ENCODE data around the gene LCN15.
"Not testable (repeated sequence)": the region's sequence is repeated elsewhere in the genome, so short reads cannot be mapped to it uniquely, and the experiment has no call there.

The LCN15 gene

DNA sequence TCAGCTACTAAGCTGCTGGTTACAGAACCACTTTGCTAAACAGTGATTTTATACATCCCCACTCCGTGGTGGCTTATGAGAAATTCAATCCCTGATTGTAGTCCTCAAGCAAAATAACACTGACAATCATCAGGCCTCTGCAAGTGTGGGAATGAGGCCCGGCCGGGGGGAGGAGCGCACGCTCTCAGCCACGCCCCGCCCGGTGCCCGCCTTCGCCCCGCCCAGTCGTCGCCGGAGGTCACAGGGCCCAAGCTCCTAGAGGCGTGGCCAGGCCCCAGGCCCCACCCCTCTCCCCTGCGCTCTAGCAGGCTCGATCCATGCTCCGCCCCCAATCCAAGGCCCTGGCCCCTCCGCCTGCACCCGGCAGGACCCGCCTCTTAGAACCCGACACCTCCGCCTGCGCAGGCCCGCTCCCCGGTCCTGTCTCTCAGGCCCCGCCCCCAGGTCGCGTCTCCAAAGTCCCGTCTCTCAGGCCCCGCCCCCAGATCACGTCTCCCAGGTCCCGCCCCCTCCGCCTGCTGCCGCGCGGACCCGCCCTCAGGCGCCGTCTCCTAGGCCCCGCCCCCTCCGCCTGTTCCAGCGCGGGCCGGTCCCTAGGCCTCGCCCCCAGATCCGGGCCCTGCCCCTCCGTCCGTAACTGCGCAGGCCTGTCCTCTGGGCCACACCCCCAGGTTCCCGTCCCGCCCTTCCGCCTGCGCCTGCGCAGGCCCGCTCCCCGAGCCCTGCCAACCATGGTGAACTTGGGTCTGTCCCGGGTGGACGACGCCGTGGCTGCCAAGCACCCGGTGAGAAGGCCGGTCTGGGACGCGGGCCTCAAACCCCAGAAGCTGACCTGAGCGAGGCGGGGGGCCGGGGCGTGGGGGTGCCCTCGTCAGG is 26.6 kb upstream of the LCN15 start, which contains the start of gene TMEM141:
Gene TMEM141, plus strand, starts transcription at position 705 of the 876 bp plus-strand sequence. Its CDS starts 27 bp downstream, at position 732.
- peak; percentile 86 for TF ChIP-seq POLR2A (IDR thresholded peaks at IDR 0.05; ENCODE audit: low read depth, low read length)
- DNase-seq (ENCODE audit: insufficient read length, low spot score) (peak; percentile 99), FAIRE-seq (peak; percentile 79)

- no peak for FAIRE-seq
- DNase-seq (ENCODE audit: insufficient read length, low spot score) = no peak
- no peak for TF ChIP-seq POLR2A (IDR thresholded peaks at IDR 0.05; ENCODE audit: low read depth, low read length)
These were observed 25.2 kb upstream of the LCN15 start for GRCh38 chr9:136789523-136789937.

DNA sequence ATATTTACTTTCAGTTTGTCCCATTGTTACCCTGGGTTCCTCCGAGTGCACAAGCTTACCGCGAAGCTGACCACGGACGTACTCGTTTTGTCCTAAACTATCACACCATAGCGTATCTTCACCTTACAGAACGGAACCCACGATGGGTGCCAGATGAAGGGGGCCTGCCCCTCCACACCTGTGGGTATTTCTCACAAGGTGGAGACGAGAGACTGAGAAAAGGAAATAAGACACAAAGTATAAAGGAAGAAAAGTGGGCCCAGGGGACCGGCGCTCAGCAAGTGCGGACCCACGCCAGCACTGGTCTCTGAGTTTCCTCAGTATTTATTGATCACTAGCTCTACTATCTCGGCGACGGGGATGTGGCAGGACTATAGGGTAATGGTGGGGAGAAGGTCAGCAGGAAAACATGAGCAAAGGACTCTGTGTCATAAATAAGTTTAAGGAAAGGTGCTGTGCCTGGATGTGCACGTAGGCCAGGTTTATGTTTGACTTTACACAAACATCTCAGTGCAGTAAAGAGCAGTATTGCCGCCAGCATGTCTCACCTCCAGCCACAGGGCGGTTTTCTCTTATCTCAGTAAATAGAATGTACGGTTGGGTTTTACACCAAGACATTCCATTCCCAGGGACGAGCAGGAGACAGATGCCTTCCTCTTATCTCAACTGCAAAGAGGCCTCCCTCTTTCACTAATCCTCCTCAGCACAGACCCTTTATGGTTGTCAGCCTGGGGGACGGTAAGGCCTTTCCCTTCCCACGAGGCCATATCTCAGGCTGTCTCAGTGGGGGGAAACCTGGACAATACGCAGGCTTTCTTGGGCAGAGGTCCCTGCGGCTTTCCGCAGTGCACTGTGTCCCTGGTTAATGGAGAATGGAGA is 24.6 kb upstream of the LCN15 start:
- not testable (repeated sequence) for FAIRE-seq; DNase-seq (ENCODE audit: insufficient read length, low spot score)

DNA sequence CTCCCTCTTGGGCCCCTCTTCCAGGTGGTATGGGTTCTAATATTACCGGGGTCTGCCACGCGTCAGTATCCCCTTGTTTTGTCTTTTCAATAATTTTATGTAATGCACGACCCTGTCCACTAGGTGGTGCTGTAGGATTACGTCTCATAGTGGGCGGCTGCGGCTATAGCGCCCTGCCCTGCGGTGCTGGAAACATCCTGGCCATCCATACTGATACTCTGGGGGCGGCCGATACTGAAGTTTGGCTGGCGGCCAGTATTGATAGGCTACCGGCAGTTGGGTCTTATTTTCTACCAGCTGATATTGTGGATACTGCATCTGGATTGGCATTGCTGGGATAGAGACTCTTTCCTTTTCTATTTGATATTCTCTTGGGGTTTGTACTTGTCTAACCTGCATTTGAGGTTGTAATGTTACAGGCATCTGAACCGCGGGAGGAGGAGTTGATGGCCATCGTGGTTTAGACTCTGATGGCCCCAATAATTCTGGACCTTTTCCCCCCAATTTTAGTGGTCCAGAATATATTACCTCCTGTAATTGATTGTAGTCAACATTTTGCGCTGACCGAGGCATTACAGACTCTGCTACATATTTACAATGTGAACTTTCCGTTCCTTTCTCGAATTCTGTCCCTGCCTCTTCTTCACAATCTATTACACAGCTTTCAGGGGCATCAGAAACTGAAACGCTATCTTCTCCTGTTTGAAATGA is 23.5 kb upstream of the LCN15 start:
- peak; percentile 83 for DNase-seq (ENCODE audit: insufficient read length, low spot score)
- no peak for TF ChIP-seq POLR2A (IDR thresholded peaks at IDR 0.05; ENCODE audit: low read depth, low read length)
- peak; percentile 33 for FAIRE-seq

DNA sequence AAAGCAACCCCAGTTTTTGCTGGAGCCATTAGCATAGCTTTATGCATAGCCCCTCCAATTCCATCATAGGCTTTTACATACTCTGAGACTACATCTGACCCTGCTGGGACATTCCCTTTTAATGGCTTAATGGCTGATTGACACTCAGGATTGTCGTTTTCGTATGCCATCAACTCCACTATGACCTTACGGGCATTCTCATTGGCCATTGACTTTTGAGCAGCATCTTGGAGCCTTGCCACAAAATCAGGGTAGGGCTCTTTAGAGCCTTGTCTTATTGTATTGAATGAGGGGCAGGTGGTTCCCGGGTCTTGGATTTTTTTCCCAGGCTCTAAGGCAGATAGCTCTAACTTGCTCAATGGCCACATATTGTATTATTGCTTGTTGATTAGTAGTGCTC is 22.7 kb upstream of the LCN15 start:
- DNase-seq (ENCODE audit: insufficient read length, low spot score); FAIRE-seq: not testable (repeated sequence)

DNA sequence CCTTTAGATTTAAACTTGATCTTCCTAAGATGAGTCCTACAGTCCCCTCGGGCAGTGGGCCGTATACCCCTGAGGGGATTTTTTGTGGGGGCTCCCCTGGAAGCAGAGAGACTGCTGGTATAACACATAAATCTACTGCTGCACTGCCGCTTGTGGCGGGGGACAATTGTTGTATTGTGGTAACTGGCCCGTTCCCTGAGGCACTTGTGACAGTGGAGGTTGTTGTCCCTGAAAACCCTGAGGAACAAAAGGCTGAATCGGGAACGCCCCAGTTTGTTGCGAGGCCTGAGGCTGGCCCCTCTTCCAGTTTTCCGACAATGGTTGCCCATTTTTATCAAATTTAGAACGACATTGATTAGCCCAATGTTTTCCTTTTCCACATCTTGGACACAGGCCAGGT is 22.1 kb upstream of the LCN15 start:
- FAIRE-seq = no peak
- no peak for TF ChIP-seq POLR2A (IDR thresholded peaks at IDR 0.05; ENCODE audit: low read depth, low read length)
- no peak for DNase-seq (ENCODE audit: insufficient read length, low spot score)

DNA sequence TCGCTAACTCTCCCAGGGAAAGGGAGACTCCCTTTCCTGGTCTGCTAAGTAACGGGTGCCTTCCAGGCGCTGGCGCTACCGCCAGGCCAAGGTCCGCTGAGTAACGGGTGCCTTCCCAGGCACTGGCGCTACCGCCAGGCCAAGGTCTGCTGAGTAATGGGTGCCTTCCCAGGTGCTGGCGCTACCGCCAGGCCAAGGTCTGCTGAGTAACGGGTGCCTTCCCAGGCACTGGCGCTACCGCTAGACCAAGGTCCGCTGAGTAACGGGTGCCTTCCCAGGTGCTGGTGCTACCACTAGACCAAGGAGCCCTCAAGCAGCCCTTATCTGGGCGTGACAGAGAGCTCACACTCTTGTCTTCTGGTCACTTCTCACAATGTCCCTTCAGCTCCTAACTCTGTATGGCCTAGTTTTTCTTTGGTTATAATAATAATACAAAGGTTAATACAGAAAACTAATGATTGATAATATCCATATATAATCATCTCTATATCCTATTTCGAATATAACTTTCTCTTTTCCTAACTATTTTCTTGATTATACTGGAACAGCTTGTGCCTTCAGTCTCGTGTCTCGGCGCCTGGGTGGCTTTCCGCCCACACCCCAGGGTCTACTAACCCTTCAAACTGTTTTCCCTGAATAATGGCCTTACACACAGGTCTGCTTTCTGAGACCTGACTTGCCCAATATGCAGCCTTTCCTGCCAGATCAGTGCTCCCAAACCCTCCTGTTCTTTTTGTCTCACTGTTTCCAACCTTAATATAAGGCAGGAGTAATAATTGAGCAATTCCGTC is 21.4 kb upstream of the LCN15 start:
- not testable (repeated sequence) for FAIRE-seq; DNase-seq (ENCODE audit: insufficient read length, low spot score)

DNA sequence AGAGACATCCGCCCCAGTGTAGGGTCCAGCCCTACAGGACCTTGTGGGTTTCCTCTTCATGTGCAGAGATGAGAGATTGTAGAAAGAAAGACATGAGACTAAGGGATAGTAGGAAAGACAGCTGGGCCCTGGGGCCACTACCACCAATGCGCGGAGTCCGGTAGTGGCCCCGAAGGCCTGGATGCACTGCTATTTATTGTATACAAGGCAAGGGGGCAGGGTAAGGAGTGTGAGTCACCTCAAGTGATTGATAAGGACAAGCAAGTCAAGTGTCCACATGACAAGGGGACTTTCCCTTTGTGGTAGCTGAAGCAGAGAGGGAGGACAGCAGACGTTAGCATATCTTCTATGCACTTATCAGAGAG is 20.7 kb upstream of the LCN15 start:
- DNase-seq (ENCODE audit: insufficient read length, low spot score) (no peak), FAIRE-seq (peak; percentile 27)
- TF ChIP-seq POLR2A (IDR thresholded peaks at IDR 0.05; ENCODE audit: low read depth, low read length) = no peak

- DNase-seq (ENCODE audit: insufficient read length, low spot score) (peak; percentile 31), FAIRE-seq (peak; percentile 20)
These were observed 20.1 kb upstream of the LCN15 start for GRCh38 chr9:136784249-136784996.

GRCh38 chr9:136782452-136782851 is 18.1 kb upstream of the LCN15 start:
- TF ChIP-seq POLR2A (IDR thresholded peaks at IDR 0.05; ENCODE audit: low read depth, low read length) = no peak
- FAIRE-seq = no peak
- DNase-seq (ENCODE audit: insufficient read length, low spot score) = no peak

More at GRCh38 chr9:136784249-136784996, 20.1 kb upstream of the LCN15 start:
- TF ChIP-seq POLR2A (IDR thresholded peaks at IDR 0.05; ENCODE audit: low read depth, low read length) = no peak

DNA sequence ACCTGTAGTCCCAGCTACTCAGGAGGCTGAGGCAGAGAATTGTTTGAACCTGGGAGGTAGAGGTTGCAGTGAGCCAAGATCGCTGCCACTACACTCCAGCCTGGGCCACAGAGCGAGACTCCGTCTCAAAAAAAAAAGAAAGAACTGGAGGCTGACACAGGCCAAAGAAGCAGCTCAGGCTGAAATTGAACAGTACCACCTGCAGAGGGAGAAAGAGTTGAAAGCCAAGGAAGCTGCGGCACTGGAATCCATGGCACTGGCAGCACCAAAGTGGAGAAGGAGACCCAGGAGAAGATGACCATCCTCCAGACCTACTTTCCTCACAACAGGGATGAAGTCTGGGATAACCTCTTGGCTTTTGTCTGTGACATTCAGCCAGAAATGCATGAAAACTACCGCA is 15.5 kb upstream of the LCN15 start:
- TF ChIP-seq POLR2A (IDR thresholded peaks at IDR 0.05; ENCODE audit: low read depth, low read length) = no peak
- no peak for FAIRE-seq
- no peak for DNase-seq (ENCODE audit: insufficient read length, low spot score)

DNA sequence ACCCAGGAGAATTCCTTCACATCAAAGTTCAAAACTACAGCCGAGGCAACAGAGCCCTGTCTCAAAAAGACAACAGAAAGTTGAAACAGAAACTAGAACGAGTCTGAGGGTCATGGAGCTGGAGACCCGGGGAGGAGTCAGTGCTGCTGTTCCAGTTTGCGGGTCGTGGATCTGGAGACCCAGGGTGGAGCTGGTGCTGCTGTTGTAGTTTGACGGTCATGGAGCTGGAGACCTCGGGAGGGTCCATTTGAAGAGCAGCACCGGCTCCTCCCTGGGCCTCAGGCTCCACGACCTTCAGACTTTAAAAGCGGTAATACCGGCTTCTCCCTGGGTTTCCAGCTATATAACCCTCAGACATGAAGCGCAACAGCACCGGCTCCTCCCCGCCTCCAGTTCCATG is 13.0 kb upstream of the LCN15 start:
- DNase-seq (ENCODE audit: insufficient read length, low spot score) (no peak), FAIRE-seq (no peak)
- TF ChIP-seq POLR2A (IDR thresholded peaks at IDR 0.05; ENCODE audit: low read depth, low read length) = no peak

DNA sequence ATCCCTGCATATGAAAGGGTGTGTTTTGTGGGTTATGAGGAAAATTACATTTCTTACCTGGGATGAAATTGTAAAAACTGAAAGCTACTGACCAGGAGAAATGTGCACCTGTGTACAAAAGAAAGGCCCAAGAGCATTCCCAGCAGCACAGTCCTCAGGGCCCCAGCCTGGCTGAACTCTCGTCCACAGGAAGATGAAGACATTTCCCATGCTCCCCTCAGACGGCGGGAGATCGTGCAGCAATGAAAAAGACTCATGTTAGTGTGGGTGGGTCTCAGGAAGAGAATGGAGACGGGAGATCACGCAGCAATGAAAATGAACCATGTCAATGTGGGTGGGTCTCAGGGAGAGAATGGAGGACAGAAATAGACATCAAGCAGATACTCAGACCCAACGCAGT is 12.6 kb upstream of the LCN15 start:
- DNase-seq (ENCODE audit: insufficient read length, low spot score) = no peak
- no peak for TF ChIP-seq POLR2A (IDR thresholded peaks at IDR 0.05; ENCODE audit: low read depth, low read length)
- no peak for FAIRE-seq

Data from H54 (cell line).